HG03039 (cell line): ENCODE data around the gene SOX10.

Source experiments
- ATAC-seq: cut with Tn5 transposase; IDR thresholded peaks from one replicate; pipeline ENCODE4 v1.9.1; 2021; ENCODE audit warnings: mild to moderate bottlenecking, moderate library complexity; ENCODE audit not compliant: unreplicated experiment

Gene SOX10

DNA sequence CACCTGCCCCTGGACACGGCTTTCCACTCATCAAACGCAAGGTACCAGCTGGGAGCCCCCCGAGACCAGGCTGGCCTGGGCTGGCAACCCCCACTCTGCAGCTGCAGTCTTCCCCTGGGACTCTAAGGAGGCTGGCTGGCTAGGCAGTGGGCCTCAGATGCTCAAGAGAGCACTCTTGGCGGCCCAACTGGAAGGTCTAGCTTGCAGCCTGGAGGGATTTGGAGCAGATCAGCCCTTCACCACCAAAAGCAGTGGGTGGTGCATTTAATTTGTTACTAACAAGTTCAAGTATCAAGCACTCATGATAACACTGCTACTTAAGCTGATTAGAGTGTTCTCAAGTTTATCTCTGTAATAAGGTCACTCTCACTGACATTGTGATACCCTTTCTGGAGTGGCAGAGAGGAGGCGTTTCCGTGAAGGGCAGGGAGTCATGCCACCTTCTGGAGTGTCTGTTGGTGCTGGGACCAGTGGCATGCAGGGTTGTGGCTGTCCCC is 52.4 kb downstream of the SOX10 start:
- no peak for ATAC-seq

GRCh38 chr22:37930952-37931440 is 53.4 kb downstream of the SOX10 start:
- no peak for ATAC-seq

DNA sequence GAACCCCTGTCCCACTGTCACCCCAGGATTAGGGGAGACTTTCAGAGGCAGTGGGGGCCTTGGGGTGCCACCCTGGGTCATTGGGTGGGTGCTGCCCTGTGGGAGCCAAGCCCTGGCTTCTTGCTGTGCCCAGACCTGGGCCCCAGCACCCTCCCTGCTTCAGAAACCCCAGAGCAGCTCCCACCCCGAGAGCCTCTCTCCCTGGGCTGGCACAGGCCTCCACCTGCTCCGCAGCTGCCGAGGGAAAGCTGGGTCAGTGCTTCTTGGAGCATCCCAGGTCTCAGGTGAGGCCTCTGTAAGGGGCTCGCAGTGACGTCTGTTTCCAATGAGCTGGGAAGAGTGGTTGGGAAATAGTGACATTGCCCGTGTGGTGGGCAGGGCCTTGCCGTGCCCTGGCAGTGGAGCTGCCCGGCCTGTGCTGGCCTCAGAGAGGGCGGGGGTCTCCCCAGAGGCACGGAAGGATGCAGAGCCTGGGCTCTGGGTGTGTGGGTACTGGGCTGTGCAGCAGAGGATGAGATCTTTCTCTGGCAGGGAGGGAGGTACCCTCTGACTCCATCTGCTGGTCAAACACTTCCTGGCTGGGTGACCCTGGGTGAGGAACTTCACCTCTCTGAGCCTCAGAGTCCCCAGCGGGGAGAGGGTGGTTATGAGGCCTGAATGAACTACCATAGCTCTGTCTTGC is 53.9 kb downstream of the SOX10 start:
- ATAC-seq = no peak

- ATAC-seq = no peak
Observed at GRCh38 chr22:37929390-37929789, 55.0 kb downstream of the SOX10 start.

GRCh38 chr22:37927637-37927936 is 56.8 kb downstream of the SOX10 start:
- ATAC-seq = no peak

DNA sequence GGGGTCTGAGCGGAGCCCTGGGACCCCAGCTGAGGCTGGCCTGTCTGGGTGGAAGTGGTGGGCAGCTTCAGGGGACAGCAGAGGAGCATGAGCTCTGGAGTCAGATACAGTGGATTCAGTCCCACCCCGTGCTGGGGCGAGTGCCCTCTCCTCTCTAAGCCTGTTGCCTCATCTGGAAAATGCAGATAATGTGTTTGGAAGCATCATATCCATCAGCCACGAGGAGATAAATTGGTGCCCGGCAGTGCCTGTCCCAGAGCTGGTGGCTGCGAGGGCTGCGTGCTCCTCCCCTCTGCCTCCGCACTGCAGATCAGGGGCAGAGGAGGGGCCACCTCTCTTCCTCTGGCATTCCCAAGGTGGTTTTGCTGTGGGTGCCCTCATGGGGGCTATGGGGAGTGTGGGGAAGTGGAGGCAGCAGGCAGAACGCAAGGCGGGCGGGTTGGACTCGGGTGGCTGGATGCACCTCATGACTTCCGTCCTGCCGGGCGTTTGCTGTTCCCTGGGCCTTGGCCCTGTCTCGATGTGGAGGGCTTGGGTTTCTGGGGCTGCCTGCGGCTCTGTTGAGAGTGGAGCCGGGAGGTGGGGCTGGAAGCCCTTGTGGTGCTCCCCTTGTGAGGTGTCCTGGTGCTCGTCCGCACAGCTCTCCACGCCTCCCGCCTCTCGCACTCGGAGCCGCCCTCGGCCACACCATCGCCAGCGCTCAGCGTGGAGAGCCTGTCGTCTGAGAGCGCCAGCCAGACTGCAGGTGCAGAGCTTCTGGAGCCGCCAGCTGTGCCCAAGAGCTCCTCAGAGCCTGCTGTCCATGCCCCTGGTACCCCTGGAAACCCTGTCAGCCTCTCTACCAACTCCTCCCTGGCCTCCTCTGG is 57.4 kb downstream of the SOX10 start:
- no peak for ATAC-seq

DNA sequence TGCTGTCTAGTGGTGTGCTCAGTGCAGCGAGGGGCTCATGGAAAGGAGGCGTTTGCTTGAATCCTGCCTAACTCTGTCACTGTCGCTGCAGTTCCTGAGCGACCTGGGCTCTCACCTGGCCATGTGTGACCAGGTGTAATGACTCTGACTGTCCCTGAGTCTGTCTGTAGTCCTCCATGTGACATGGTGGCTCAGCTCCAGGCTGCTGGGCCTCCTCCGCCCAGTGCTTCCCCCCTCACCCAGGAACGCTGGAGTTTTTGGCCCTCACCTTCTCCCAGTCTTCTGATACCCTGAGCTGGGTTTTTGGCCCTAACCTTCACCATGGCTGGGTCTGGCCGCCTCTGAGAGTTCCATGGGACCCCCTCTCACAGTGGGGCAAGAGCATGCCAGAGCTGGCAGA is 58.0 kb downstream of the SOX10 start:
- ATAC-seq = no peak

DNA sequence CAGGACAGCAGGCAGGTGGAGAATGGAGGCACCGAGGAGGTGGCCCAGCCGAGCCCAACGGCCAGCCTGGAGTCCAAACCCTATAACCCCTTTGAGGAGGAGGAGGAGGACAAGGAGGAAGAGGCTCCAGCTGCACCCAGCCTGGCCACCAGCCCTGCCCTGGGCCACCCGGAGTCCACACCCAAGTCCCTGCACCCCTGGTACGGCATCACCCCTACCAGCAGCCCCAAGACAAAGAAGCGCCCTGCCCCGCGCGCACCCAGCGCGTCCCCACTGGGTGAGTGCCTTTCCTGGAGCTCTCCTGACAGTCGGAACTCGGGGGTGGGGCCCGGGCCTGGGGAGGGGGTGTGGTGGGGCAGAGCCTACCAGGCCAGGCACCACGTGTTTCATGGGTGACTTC is 58.6 kb downstream of the SOX10 start:
- no peak for ATAC-seq

DNA sequence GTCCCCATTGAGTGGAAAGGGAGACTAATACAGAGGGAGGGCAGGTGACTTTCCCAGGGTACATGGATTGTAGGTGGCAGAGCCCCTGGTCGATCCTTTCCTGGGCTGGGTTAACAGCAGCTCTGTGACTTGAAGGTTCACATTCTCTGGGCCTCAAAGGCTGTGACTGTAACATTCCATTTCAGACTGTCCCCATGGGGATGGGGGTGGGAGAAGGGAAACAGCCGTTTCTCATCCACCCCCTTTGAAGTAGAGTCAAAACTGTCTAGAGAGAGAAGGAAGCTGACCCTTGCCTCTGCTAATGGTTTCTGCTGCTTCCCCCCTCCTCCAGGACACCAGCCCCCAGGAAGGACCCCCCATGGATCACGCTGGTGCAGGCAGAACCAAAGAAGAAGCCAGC is 59.0 kb downstream of the SOX10 start:
- ATAC-seq = no peak

GRCh38 chr22:37924386-37925065 is 59.8 kb downstream of the SOX10 start:
- ATAC-seq = no peak

DNA sequence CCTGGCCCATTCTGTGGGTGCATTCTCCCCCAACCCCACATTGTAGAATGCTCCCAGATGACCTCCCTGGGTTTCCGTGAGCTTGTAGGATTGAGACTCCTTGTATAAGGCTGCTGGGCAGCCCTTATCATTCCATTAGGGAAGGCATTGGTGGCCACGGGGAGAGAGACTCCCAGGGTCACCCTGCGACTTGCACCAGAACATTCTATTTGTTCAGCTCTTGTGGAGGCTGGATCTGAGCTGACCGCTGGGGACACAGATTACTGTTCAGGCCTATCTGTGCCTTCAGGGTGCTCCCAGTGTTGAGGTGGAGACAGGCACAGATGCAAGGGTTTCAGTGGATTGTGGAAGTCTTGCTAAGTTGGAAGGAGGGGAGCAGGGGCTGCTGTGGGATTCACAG is 60.4 kb downstream of the SOX10 start:
- ATAC-seq = no peak
